LNCaP clone FGC (cell line): ENCODE results near the gene PAK6.

Source experiments
- DNase-seq: peaks from one replicate; pipeline ENCODE4 v3.0.0-alpha.2; 2011; ENCODE audit warnings: low read depth
- H3K4me3 ChIP-seq: 2 replicates; pipeline ENCODE4 v1.5.1; 2011; ENCODE audit warnings: mild to moderate bottlenecking, low read depth, low read length, control low read depth
- CTCF ChIP-seq: IDR thresholded peaks from 2 replicates; pipeline ENCODE4 v1.5.1; 2012; ENCODE audit warnings: mild to moderate bottlenecking; ENCODE audit not compliant: control insufficient read depth, insufficient read depth; ENCODE audit errors: extremely low read depth

PAK6 gene

DNA sequence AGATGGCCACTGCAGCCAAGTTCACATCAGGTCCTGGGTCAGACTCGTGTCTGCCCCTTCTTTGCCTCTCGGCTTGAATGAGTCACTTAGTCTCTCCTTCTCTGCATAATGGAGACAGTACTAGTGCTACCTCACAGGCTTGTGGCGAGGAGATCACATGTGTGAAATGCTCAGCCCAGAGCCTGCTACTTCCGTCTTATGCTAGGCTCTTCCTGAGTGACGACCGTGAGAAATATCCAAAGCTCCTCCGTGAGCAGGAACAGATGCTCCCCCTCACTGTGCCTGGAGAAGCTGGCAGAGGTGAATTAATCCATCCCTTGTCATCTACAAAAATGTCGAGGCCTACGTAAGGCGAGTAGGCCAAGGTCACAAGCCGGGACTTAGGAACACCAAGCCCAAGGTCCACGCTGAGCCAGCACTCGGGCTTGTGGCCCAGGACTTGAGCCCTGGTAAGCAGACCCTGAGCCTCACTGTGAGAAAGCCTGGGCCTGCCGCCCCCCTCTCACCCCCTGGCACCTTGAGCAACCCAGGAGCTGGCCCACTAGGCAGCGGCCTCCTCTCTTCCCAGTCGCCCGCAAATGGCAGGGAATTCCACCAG lies 17.9 kb downstream of the PAK6 start:
- DNase-seq = no peak
- TF ChIP-seq CTCF = no peak

DNA sequence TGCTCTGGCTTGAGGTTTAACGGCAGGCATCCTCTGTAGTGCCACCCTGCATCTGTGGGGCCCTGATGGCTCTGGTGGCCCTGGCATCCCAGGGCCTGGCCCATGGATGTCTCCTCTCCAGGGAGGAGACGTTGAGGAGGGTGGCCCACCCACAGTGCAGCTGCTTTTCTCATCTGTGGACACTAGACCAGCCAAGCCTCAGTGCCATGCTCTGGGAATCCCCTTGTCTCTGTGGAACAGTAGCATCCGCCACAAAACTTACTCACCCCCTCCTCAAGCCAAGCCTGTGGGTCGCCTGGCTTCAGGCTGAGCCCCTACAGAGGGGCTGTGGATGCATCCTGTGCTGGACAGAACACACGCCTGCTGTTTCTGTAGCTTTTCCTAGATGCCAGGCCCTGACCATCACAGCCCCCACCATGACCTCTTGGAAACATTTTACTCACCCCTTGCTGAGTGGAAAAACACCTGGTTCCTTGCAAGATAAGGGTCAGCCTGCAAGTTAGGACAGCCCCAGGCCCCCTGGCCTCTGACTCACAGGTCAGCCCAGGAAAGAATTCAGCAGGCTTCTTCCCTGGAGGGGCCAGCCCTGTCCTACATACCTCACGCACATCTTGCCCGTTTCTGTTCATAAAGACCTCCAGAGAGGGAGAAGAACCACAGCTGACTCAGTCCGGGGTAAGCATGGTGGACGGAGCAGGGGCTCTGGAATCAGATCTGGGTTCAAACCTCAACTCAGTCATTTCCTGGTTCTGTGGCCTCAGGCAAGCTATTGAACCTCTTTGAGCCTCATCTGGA lies 19.0 kb downstream of the PAK6 start:
- DNase-seq = no peak
- H3K4me3 ChIP-seq = no peak overlapping the region
- TF ChIP-seq CTCF = no peak

More for the DNA sequence above, 17.9 kb downstream of the PAK6 start:
- no peak overlapping the region for H3K4me3 ChIP-seq

- H3K4me3 ChIP-seq = no peak overlapping the region
- no peak for DNase-seq
- no peak for TF ChIP-seq CTCF
These were observed 19.7 kb downstream of the PAK6 start for GRCh38 chr15:40258544-40258943.

DNA sequence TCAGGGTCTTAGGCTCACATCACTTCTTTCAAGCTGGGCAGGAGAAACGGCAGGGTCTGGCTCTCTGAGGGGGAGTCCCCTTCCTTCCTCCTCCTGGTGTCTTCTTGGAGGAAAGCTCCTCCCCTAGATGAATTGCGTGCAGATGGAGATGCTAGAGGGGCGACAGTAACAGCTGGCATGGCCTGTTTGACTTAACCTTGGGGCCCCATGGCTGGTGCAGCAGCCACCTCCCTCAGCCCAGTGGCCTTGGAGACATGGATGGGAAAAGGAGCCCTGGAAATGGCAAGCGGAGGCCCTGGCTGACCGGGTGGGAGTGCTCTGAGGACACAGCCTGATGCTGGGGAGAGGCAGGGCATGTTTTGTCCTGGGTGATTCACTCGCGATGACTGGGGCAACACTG lies 20.2 kb downstream of the PAK6 start:
- no peak for TF ChIP-seq CTCF
- DNase-seq = no peak
- H3K4me3 ChIP-seq = no peak overlapping the region

DNA sequence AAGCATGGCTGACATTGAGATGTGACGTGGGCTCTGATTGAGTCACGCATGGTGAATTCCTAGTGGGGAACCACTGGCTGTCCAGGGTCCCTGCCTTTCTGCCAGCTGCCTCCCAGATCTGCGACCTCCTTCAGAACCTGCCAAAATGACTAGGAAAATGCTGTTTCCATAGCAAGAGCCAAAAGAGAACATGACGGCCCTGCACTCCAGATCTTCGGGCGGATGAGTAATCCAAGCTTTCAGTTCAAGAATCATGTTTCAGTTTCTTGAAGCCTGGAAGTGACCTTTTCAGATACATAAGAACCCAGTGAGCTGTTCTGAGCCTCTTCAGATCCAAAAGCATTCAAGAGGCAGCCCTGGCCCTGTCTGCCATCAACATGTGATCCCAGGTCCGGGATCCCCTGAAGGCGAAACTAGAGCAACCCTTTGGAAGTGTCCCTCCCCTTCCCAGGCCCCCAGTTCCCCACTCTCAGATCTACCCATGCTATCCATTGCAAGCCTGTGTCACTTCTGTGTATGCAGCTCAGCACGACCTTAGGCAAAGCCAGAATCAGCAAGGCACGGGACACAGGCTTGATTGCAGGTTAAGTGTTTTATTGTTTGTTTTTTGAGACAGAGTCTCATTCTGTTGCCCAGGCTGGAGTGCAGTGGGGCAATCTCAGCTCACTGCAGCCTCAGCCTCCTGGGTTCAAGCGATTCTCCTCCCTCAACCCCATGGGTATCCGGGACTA lies 24.3 kb downstream of the PAK6 start:
- H3K4me3 ChIP-seq = no peak overlapping the region
- no peak for TF ChIP-seq CTCF
- DNase-seq = no peak

GRCh38 chr15:40264321-40265153 lies 25.7 kb downstream of the PAK6 start:
- TF ChIP-seq CTCF = no peak
- DNase-seq = no peak
- no peak overlapping the region for H3K4me3 ChIP-seq
